Retinal pigment epithelial cell (primary cell): ENCODE measurements around the gene CUL2.

ENCODE experiments used
- DNase-seq: peaks from one replicate; pipeline ENCODE4 v3.0.0-alpha.2; 2010; ENCODE audit warnings: low read depth
- H3K4me3 ChIP-seq: 2 replicates; pipeline ENCODE4 v1.5.1; 2011; ENCODE audit warnings: mild to moderate bottlenecking, low read length, control low read depth, moderate library complexity
- TF ChIP-seq, protein P1 (sequence below): conservative IDR thresholded peaks from 2 replicates; pipeline ENCODE4 v1.5.1; 2011; ENCODE audit warnings: low read depth, low read length, control low read depth, inconsistent platforms

CUL2 gene

DNA sequence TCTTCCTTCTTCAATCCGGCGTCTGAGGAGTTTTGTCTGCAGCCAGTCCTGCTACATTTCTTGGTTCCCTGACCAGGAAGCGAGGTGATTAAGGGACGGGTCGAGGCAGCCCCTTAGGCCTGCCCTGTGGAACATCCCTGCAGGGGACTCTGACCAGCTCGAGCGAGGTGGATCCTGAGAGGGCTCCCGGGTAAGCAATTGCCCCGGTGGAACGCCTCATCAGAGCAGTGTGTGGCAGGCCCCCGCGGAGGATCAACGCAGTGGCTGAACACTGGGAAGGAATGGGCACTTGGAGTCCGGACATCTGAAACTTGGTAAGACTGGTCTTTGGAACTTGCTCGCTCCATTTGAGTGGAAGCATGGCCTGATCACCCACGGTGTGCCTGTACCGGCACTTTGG, 121.0 kb downstream of the CUL2 start:
- no peak overlapping the region for H3K4me3 ChIP-seq
- TF ChIP-seq, protein P1, sequence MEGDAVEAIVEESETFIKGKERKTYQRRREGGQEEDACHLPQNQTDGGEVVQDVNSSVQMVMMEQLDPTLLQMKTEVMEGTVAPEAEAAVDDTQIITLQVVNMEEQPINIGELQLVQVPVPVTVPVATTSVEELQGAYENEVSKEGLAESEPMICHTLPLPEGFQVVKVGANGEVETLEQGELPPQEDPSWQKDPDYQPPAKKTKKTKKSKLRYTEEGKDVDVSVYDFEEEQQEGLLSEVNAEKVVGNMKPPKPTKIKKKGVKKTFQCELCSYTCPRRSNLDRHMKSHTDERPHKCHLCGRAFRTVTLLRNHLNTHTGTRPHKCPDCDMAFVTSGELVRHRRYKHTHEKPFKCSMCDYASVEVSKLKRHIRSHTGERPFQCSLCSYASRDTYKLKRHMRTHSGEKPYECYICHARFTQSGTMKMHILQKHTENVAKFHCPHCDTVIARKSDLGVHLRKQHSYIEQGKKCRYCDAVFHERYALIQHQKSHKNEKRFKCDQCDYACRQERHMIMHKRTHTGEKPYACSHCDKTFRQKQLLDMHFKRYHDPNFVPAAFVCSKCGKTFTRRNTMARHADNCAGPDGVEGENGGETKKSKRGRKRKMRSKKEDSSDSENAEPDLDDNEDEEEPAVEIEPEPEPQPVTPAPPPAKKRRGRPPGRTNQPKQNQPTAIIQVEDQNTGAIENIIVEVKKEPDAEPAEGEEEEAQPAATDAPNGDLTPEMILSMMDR: no peak
- DNase-seq: no peak

DNA sequence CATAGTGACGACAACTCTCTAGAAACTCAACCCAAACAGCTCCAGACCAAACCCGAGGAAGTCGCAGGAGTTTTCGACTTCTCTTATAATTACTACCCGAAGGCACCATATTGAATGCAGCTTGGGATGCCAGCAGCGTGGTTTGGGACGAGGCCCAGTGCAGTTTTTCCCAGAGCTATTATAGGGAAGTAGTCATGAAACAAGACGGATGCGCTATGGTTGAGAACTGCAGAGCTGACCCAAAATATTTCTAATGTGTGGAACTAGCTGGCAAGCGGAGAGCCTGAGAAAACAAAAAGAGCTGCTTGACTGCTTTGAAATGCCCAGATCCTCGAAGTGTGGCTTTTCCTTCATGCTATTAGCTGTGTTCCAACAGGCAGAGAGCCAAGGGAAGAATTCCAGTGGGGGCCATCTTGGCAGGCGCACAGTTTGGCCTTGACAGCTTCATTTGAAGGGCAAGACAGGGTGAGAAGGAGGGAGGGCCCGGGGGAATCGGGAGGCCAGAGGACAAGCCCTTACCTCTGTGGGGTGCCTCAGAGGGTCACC, 122.7 kb downstream of the CUL2 start:
- TF ChIP-seq, protein P1: no peak
- DNase-seq: no peak
- no peak overlapping the region for H3K4me3 ChIP-seq

DNA sequence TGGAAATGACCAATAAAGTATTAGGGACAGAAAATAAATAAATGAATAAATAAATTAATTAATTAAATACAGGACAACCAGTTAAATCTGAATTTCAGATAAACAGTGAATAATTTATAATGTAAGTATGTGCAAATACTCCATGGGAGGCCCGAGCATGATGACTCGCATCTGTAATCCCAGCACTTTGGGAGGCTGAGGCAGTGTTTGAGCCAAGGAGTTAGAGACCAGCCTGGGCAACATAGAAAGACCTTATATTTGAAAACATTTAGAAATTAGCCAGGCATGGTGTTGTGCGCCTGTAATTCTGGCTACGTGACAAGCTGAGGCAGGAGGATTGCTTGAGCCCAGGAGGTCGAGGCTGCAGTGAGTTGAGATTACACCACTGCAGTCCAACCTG, 123.7 kb downstream of the CUL2 start:
- TF ChIP-seq, protein P1: no peak
- no peak for DNase-seq

DNA sequence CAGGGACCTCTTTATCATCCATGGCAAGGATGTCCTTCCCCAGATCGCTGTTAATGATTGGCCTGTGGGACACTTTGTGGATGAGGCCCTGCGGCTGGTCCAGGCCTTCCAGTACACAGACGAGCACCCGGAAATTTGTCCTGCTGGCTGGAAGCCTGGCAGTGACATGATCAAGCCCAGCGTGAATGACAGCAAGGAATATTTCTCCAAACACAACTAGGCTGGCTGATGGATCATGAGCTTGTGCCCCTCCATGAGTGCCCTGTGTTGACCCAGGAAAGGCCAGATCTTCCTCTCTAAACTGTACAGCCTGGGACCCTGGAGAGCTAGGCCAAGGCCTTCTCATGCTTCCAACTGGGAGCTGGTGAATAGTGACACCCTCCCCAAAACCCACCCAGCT, 124.1 kb downstream of the CUL2 start:
- DNase-seq: no peak
- H3K4me3 ChIP-seq: no peak overlapping the region
- TF ChIP-seq, protein P1: no peak

More for the DNA sequence above, 123.7 kb downstream of the CUL2 start:
- no peak overlapping the region for H3K4me3 ChIP-seq

DNA sequence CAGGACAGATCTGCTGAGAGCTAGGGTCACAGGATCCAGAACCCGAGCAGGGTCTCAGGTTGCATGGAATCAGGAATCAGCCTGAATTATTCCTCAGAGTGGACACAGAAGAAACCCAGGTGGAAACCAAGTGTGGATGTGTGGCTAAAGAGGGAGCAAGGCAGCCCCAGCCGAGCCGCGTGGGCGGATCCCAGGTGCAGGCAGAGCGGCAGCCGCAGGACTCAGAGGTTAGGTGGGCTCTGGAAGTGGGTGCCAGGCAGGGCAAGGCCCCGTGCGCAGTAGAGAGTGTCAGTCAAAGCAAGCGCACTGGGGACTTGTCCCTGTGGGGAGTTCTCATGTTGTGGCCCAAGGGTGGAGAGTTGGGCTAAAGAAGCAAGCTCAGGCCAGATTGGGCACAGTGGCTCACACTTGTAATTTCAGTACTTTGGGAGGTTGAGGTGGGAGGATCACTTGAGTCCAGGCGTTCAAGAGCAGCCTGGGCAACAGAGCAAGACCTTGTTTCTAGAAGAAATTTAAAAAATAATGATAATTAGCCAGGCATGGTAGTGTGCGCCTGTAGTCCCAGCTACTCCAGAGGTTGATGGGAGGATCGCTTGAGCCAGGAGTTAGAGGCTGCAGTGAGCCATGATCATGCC, 125.9 kb downstream of the CUL2 start:
- no peak overlapping the region for H3K4me3 ChIP-seq
- TF ChIP-seq, protein P1: no peak
- no peak for DNase-seq

DNA sequence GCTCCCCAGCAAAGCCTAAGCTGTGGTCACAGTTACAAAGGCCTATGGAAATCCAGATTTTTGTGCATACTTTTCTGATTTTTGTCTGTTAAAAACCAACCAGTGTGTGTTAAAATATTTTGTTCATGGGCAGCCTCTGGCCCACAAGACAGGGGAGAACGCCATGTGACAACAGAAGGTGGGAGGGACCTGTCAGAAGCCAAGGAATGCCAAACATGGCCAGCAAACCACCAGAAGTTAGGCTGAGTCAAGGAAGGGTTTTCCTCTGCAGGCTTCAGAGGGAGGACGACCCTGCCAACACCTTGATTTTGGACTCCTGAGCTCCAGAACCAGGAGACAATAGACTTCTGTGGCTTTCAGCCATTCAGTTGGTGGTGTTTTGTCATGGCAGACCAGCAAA, 127.3 kb downstream of the CUL2 start:
- DNase-seq: no peak
- no peak overlapping the region for H3K4me3 ChIP-seq
- TF ChIP-seq, protein P1: no peak

DNA sequence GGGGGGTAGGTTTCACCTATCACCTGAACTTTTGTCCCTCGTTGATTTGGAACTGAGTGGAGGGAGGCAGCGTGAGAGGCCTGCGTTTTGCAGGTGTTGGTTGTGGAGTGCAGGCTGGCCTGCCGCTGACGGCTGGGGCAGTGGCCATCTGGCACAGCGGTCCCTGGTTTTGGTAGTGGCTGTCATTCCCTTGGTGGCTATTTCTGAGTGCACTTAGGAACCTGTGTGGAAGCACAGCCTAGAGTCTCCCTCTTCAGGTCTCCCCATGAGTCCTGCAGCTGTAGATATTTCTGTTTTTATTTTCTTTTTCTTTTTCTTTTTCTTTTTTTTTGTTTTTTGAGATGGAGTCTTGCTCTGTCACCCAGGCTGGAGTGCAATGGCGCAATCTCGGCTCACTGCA, 129.2 kb downstream of the CUL2 start:
- H3K4me3 ChIP-seq: no peak overlapping the region
- DNase-seq: no peak
- TF ChIP-seq, protein P1: peak; percentile 56
